GM19025 (cell line): ENCODE measurements around the gene HSPBAP1.

ENCODE experiments used
- ATAC-seq: cut with Tn5 transposase; IDR thresholded peaks from one replicate; pipeline ENCODE4 v1.9.1; 2021; ENCODE audit warnings: mild to moderate bottlenecking, low read depth, moderate library complexity; ENCODE audit not compliant: unreplicated experiment

The HSPBAP1 gene

GRCh38 chr3:122793568-122794416 is at the start of gene HSPBAP1:
Gene HSPBAP1 (minus strand): TSS chr3:122793831. CDS start chr3:122793680, 151 bp downstream.
- peak; percentile 65 for ATAC-seq

GRCh38 chr3:122835590-122835989 is 42.0 kb upstream of the HSPBAP1 start:
- ATAC-seq = no peak

GRCh38 chr3:122828281-122828680 is 34.6 kb upstream of the HSPBAP1 start:
- no peak for ATAC-seq

GRCh38 chr3:122826278-122826677 is 32.6 kb upstream of the HSPBAP1 start:
- no peak for ATAC-seq

GRCh38 chr3:122825460-122825859 is 31.8 kb upstream of the HSPBAP1 start:
- ATAC-seq = no peak

GRCh38 chr3:122824465-122825381 is 31.1 kb upstream of the HSPBAP1 start:
- ATAC-seq = no peak

GRCh38 chr3:122816587-122816986 is 23.0 kb upstream of the HSPBAP1 start:
- no peak for ATAC-seq

GRCh38 chr3:122810734-122811133 is 17.1 kb upstream of the HSPBAP1 start:
- no peak for ATAC-seq

- ATAC-seq = no peak
These were observed 10.3 kb upstream of the HSPBAP1 start for GRCh38 chr3:122803977-122804376.

- no peak for ATAC-seq
These were observed 8.7 kb upstream of the HSPBAP1 start for GRCh38 chr3:122802323-122802722.

- ATAC-seq = no peak
These were observed 7.1 kb upstream of the HSPBAP1 start for GRCh38 chr3:122800706-122801237.

GRCh38 chr3:122800031-122800430 is 6.4 kb upstream of the HSPBAP1 start:
- no peak for ATAC-seq

GRCh38 chr3:122799322-122799721 is 5.7 kb upstream of the HSPBAP1 start:
- no peak for ATAC-seq

- ATAC-seq = no peak
These were observed 3.7 kb upstream of the HSPBAP1 start for GRCh38 chr3:122797291-122797690.

GRCh38 chr3:122795674-122796195 is 2.1 kb upstream of the HSPBAP1 start:
- ATAC-seq = no peak

- peak; percentile 72 for ATAC-seq
These were observed 1.4 kb upstream of the HSPBAP1 start, which contains the start of gene SLC49A4 for GRCh38 chr3:122794779-122795673. Gene SLC49A4 (plus strand): TSS chr3:122795069. CDS start chr3:122795193, 124 bp downstream.

- ATAC-seq = no peak
These were observed 800 bp upstream of the HSPBAP1 start for GRCh38 chr3:122794483-122794778.

GRCh38 chr3:122789585-122790273 is 3.9 kb downstream of the HSPBAP1 start:
- ATAC-seq = no peak

GRCh38 chr3:122787872-122788271 is 5.8 kb downstream of the HSPBAP1 start:
- ATAC-seq = no peak
